ENCODE measurements around the gene AIFM2.
"Not testable (repeated sequence)": the region's sequence is repeated elsewhere in the genome, so short reads cannot be mapped to it uniquely, and the experiment has no call there.

AIFM2 gene

GRCh38 chr10:70084189-70084588 is 48.4 kb downstream of the AIFM2 start:
- Histone ChIP-seq H3K9ac (ENCODE audit: low read depth, low read length) (no peak overlapping the region), H3K4me3 (ENCODE audit: low read length) (no peak overlapping the region), H3K36me3 (ENCODE audit: insufficient read depth, low read depth, low read length) (no peaks in the 10 kb centered on the region), H3K27me3 (ENCODE audit: insufficient read depth, low read length) (no peaks in the 10 kb centered on the region), H3K27ac (ENCODE audit: low read length) (no peak overlapping the region), H3K9me3 (ENCODE audit: insufficient read depth, low read depth, low read length) (no peaks in the 10 kb centered on the region), H3K4me1 (ENCODE audit: insufficient read depth, low read length) (no peaks in the 10 kb centered on the region; the same call in 1 of the 2 replicates)

- H3K27me3 ChIP-seq (ENCODE audit: insufficient read depth, low read length); H3K4me3 ChIP-seq (ENCODE audit: low read length); H3K36me3 ChIP-seq (ENCODE audit: insufficient read depth, low read depth, low read length); H3K9ac ChIP-seq (ENCODE audit: low read depth, low read length); H3K9me3 ChIP-seq (ENCODE audit: insufficient read depth, low read depth, low read length); H3K4me1 ChIP-seq (ENCODE audit: insufficient read depth, low read length); H3K27ac ChIP-seq (ENCODE audit: low read length): not testable (repeated sequence)
Observed at GRCh38 chr10:70080789-70081188, 51.8 kb downstream of the AIFM2 start.

GRCh38 chr10:70078937-70079336 is 53.7 kb downstream of the AIFM2 start:
- Histone ChIP-seq H3K4me1 (ENCODE audit: insufficient read depth, low read length) (no peaks in the 10 kb centered on the region; the same call in 1 of the 2 replicates), H3K27me3 (ENCODE audit: insufficient read depth, low read length) (no peaks in the 10 kb centered on the region), H3K36me3 (ENCODE audit: insufficient read depth, low read depth, low read length) (peaks cover 8% of the 10 kb centered on the region; the same call in 1 of the 2 replicates), H3K4me3 (ENCODE audit: low read length) (no peak overlapping the region), H3K9me3 (ENCODE audit: insufficient read depth, low read depth, low read length) (no peaks in the 10 kb centered on the region), H3K9ac (ENCODE audit: low read depth, low read length) (no peak overlapping the region), H3K27ac (ENCODE audit: low read length) (no peak overlapping the region)

GRCh38 chr10:70078329-70078728 is 54.3 kb downstream of the AIFM2 start:
- H3K27me3 ChIP-seq (ENCODE audit: insufficient read depth, low read length): no peaks in the 10 kb centered on the region
- H3K9me3 ChIP-seq (ENCODE audit: insufficient read depth, low read depth, low read length): no peaks in the 10 kb centered on the region
- no peak overlapping the region for H3K27ac ChIP-seq (ENCODE audit: low read length)
- H3K4me1 ChIP-seq (ENCODE audit: insufficient read depth, low read length): no peaks in the 10 kb centered on the region; the same call in 1 of the 2 replicates
- no peak overlapping the region for H3K4me3 ChIP-seq (ENCODE audit: low read length)
- no peak overlapping the region for H3K9ac ChIP-seq (ENCODE audit: low read depth, low read length)
- H3K36me3 ChIP-seq (ENCODE audit: insufficient read depth, low read depth, low read length): peaks cover 8% of the 10 kb centered on the region; the same call in 1 of the 2 replicates

GRCh38 chr10:70074971-70075370 is 57.7 kb downstream of the AIFM2 start:
- no peak overlapping the region for H3K4me3 ChIP-seq (ENCODE audit: low read length)
- H3K36me3 ChIP-seq (ENCODE audit: insufficient read depth, low read depth, low read length): peaks cover 8% of the 10 kb centered on the region; the same call in 1 of the 2 replicates
- H3K9ac ChIP-seq (ENCODE audit: low read depth, low read length): no peak overlapping the region
- no peaks in the 10 kb centered on the region; the same call in 1 of the 2 replicates for H3K4me1 ChIP-seq (ENCODE audit: insufficient read depth, low read length)
- H3K27ac ChIP-seq (ENCODE audit: low read length): no peak overlapping the region
- H3K9me3 ChIP-seq (ENCODE audit: insufficient read depth, low read depth, low read length): no peaks in the 10 kb centered on the region
- H3K27me3 ChIP-seq (ENCODE audit: insufficient read depth, low read length): no peaks in the 10 kb centered on the region

- Histone ChIP-seq H3K4me3 (ENCODE audit: low read length) (no peak overlapping the region), H3K9ac (ENCODE audit: low read depth, low read length) (no peak overlapping the region), H3K27me3 (ENCODE audit: insufficient read depth, low read length) (no peaks in the 10 kb centered on the region), H3K9me3 (ENCODE audit: insufficient read depth, low read depth, low read length) (no peaks in the 10 kb centered on the region), H3K27ac (ENCODE audit: low read length) (no peak overlapping the region), H3K36me3 (ENCODE audit: insufficient read depth, low read depth, low read length) (peaks cover 8% of the 10 kb centered on the region; the same call in 1 of the 2 replicates), H3K4me1 (ENCODE audit: insufficient read depth, low read length) (no peaks in the 10 kb centered on the region; the same call in 1 of the 2 replicates)
Observed at GRCh38 chr10:70074165-70074564, 58.5 kb downstream of the AIFM2 start.

GRCh38 chr10:70070834-70071233 is 61.8 kb downstream of the AIFM2 start:
- H3K9me3 ChIP-seq (ENCODE audit: insufficient read depth, low read depth, low read length): no peaks in the 10 kb centered on the region
- no peaks in the 10 kb centered on the region for H3K4me1 ChIP-seq (ENCODE audit: insufficient read depth, low read length)
- H3K9ac ChIP-seq (ENCODE audit: low read depth, low read length): no peak overlapping the region
- H3K4me3 ChIP-seq (ENCODE audit: low read length): no peak overlapping the region
- H3K27ac ChIP-seq (ENCODE audit: low read length): no peak overlapping the region
- no peaks in the 10 kb centered on the region for H3K27me3 ChIP-seq (ENCODE audit: insufficient read depth, low read length)
- 0 out of 2 replicates have a peak, but pooled peaks cover 3% of the 10 kb centered on the region for H3K36me3 ChIP-seq (ENCODE audit: insufficient read depth, low read depth, low read length)

- H3K9ac ChIP-seq (ENCODE audit: low read depth, low read length): no peak overlapping the region
- H3K4me3 ChIP-seq (ENCODE audit: low read length): no peak overlapping the region
- no peaks in the 10 kb centered on the region for H3K27me3 ChIP-seq (ENCODE audit: insufficient read depth, low read length)
- H3K4me1 ChIP-seq (ENCODE audit: insufficient read depth, low read length): no peaks in the 10 kb centered on the region
- H3K36me3 ChIP-seq (ENCODE audit: insufficient read depth, low read depth, low read length): no peaks in the 10 kb centered on the region
- no peaks in the 10 kb centered on the region for H3K9me3 ChIP-seq (ENCODE audit: insufficient read depth, low read depth, low read length)
- no peak overlapping the region for H3K27ac ChIP-seq (ENCODE audit: low read length)
Observed at GRCh38 chr10:70069346-70069745, 63.3 kb downstream of the AIFM2 start.

- Histone ChIP-seq H3K36me3 (ENCODE audit: insufficient read depth, low read depth, low read length) (no peaks in the 10 kb centered on the region), H3K27ac (ENCODE audit: low read length) (no peak overlapping the region), H3K4me1 (ENCODE audit: insufficient read depth, low read length) (no peaks in the 10 kb centered on the region), H3K27me3 (ENCODE audit: insufficient read depth, low read length) (no peaks in the 10 kb centered on the region), H3K4me3 (ENCODE audit: low read length) (no peak overlapping the region), H3K9me3 (ENCODE audit: insufficient read depth, low read depth, low read length) (no peaks in the 10 kb centered on the region), H3K9ac (ENCODE audit: low read depth, low read length) (no peak overlapping the region)
Observed at GRCh38 chr10:70068925-70069324, 63.7 kb downstream of the AIFM2 start.

GRCh38 chr10:70067586-70067985 is 65.0 kb downstream of the AIFM2 start:
- H3K27me3 ChIP-seq (ENCODE audit: insufficient read depth, low read length): no peaks in the 10 kb centered on the region

GRCh38 chr10:70066190-70066589 is 66.4 kb downstream of the AIFM2 start:
- H3K9me3 ChIP-seq (ENCODE audit: insufficient read depth, low read depth, low read length): no peaks in the 10 kb centered on the region
- H3K4me1 ChIP-seq (ENCODE audit: insufficient read depth, low read length): peaks cover 5% of the 10 kb centered on the region; the same call in 1 of the 2 replicates
- H3K27me3 ChIP-seq (ENCODE audit: insufficient read depth, low read length): no peaks in the 10 kb centered on the region

More at GRCh38 chr10:70067586-70067985, 65.0 kb downstream of the AIFM2 start:
- no peaks in the 10 kb centered on the region for H3K36me3 ChIP-seq (ENCODE audit: insufficient read depth, low read depth, low read length)
- no peaks in the 10 kb centered on the region for H3K4me1 ChIP-seq (ENCODE audit: insufficient read depth, low read length)
- no peak overlapping the region for H3K9ac ChIP-seq (ENCODE audit: low read depth, low read length)
- no peak overlapping the region for H3K4me3 ChIP-seq (ENCODE audit: low read length)
- no peaks in the 10 kb centered on the region for H3K9me3 ChIP-seq (ENCODE audit: insufficient read depth, low read depth, low read length)
- no peak overlapping the region for H3K27ac ChIP-seq (ENCODE audit: low read length)

GRCh38 chr10:70064486-70064885 is 68.1 kb downstream of the AIFM2 start:
- H3K4me1 ChIP-seq (ENCODE audit: insufficient read depth, low read length): peaks cover 8% of the 10 kb centered on the region; the same call in 1 of the 2 replicates
- H3K4me3 ChIP-seq (ENCODE audit: low read length): no peak overlapping the region
- no peak overlapping the region for H3K27ac ChIP-seq (ENCODE audit: low read length)
- no peaks in the 10 kb centered on the region for H3K9me3 ChIP-seq (ENCODE audit: insufficient read depth, low read depth, low read length)
- H3K27me3 ChIP-seq (ENCODE audit: insufficient read depth, low read length): no peaks in the 10 kb centered on the region
- no peaks in the 10 kb centered on the region for H3K36me3 ChIP-seq (ENCODE audit: insufficient read depth, low read depth, low read length)
- H3K9ac ChIP-seq (ENCODE audit: low read depth, low read length): no peak overlapping the region

More at GRCh38 chr10:70066190-70066589, 66.4 kb downstream of the AIFM2 start:
- H3K9ac ChIP-seq (ENCODE audit: low read depth, low read length): no peak overlapping the region
- no peak overlapping the region for H3K4me3 ChIP-seq (ENCODE audit: low read length)
- no peak overlapping the region for H3K27ac ChIP-seq (ENCODE audit: low read length)
- H3K36me3 ChIP-seq (ENCODE audit: insufficient read depth, low read depth, low read length): no peaks in the 10 kb centered on the region
